CD4-positive, alpha-beta memory T cell (primary cell): ENCODE data around the gene EMC8. TPM values are rescaled to one million over a fixed set of nuclear protein-coding genes. Genes with fewer than 3 reads are reported as not detected.

Experiments
- CTCF ChIA-PET: fragments of 350-600 bp; sonication (Branson Sonifier 250); formaldehyde crosslinking; loops from one replicate; lab custom pipeline; 2021; ENCODE audit warnings: inconsistent platforms; ENCODE audit not compliant: partially characterized antibody; lab: Charles Lee
- POLR2A ChIA-PET: fragments of 350-600 bp; sonication (Branson Sonifier 250); formaldehyde crosslinking; loops from one replicate; lab custom pipeline; 2021; ENCODE audit not compliant: partially characterized antibody; lab: Charles Lee
- DNase-seq, 5 donors: peaks; one replicate each; pipeline versions ENCODE4 v3.0.0 to v3.0.0-alpha.2; 2020 to 2022; ENCODE audit warnings: mixed read lengths in 1 of 5
- H3K27ac ChIP-seq: one replicate; pipeline ENCODE4 v1.7.0; 2013; ENCODE audit warnings: low read depth, low read length
- H3K27me3 ChIP-seq: 2 replicates; pipeline ENCODE4 v1.7.0; 2013; ENCODE audit warnings: mild to moderate bottlenecking, low read length, moderate library complexity; ENCODE audit not compliant: insufficient read depth
- H3K36me3 ChIP-seq: 2 replicates; pipeline ENCODE4 v1.7.0; 2013; ENCODE audit warnings: mild to moderate bottlenecking, low read length, moderate library complexity; ENCODE audit not compliant: insufficient read depth
- H3K4me1 ChIP-seq: 2 replicates; pipeline ENCODE4 v1.7.0; 2013; ENCODE audit warnings: mild to moderate bottlenecking, low read length, moderate library complexity; ENCODE audit not compliant: insufficient read depth
- H3K4me3 ChIP-seq, 2 donors: one replicate each; pipeline ENCODE4 v1.7.0; 2013; ENCODE audit warnings: low read length in 2 of 2, mild to moderate bottlenecking in 1 of 2
- H3K9me3 ChIP-seq, 2 donors: one replicate each; pipeline ENCODE4 v1.7.0; 2013; ENCODE audit warnings: low read length in 2 of 2, control low read depth in 1 of 2; ENCODE audit not compliant: control insufficient read depth in 1 of 2
- H3K27ac Mint-ChIP-seq, 7 donors: one replicate each; pipeline ENCODE4 v1.8.0; 2020 to 2021; ENCODE audit warnings: mixed read lengths in 7 of 7, mild to moderate bottlenecking in 6 of 7, inconsistent platforms in 3 of 7, moderate library complexity in 3 of 7
- H3K27me3 Mint-ChIP-seq, 2 donors: one replicate each; pipeline ENCODE4 v1.8.0; 2020 to 2021; ENCODE audit warnings: mixed read lengths in 2 of 2
- H3K36me3 Mint-ChIP-seq, 2 donors: one replicate each; pipeline ENCODE4 v1.8.0; 2020 to 2021; ENCODE audit warnings: mixed read lengths in 2 of 2, inconsistent platforms in 1 of 2, mild to moderate bottlenecking in 1 of 2
- H3K4me1 Mint-ChIP-seq, 4 donors: one replicate each; pipeline ENCODE4 v1.8.0; 2020 to 2021; ENCODE audit warnings: mixed read lengths in 4 of 4, mild to moderate bottlenecking in 1 of 4
- H3K4me3 Mint-ChIP-seq, 8 donors: one replicate each; pipeline ENCODE4 v1.8.0; 2020 to 2021; ENCODE audit warnings: mixed read lengths in 8 of 8, mild to moderate bottlenecking in 7 of 8, moderate library complexity in 6 of 8, inconsistent platforms in 3 of 8
- H3K9me3 Mint-ChIP-seq, 8 donors: one replicate each; pipeline ENCODE4 v1.8.0; 2020 to 2021; ENCODE audit warnings: mixed read lengths in 8 of 8, mild to moderate bottlenecking in 5 of 8, inconsistent platforms in 3 of 8, moderate library complexity in 1 of 8
- intact Hi-C: fragments of 100-400 bp; cut with micrococcal nuclease; formaldehyde crosslinking; loops from one replicate; pipeline ENCODE4 v1.15.1; 2023
- polyA plus RNA-seq, 2 donors: library from polyadenylated mRNA; unstranded; fragments of 300-500 nt; fragmentation: Illumina TruSeq; gene quantifications; one replicate each; pipeline ENCODE4 v1.2.3, GENCODE V29; 2021
- total RNA-seq, 2 experiments: library from RNA; stranded (reverse); gene quantifications; one replicate each; pipeline ENCODE4 v1.2.3, GENCODE V29; 2021

Gene EMC8
- total and polyA plus RNA-seq, 4 experiments from 2014 or later: 22.1 to 22.8 (median 22.7) TPM

DNA sequence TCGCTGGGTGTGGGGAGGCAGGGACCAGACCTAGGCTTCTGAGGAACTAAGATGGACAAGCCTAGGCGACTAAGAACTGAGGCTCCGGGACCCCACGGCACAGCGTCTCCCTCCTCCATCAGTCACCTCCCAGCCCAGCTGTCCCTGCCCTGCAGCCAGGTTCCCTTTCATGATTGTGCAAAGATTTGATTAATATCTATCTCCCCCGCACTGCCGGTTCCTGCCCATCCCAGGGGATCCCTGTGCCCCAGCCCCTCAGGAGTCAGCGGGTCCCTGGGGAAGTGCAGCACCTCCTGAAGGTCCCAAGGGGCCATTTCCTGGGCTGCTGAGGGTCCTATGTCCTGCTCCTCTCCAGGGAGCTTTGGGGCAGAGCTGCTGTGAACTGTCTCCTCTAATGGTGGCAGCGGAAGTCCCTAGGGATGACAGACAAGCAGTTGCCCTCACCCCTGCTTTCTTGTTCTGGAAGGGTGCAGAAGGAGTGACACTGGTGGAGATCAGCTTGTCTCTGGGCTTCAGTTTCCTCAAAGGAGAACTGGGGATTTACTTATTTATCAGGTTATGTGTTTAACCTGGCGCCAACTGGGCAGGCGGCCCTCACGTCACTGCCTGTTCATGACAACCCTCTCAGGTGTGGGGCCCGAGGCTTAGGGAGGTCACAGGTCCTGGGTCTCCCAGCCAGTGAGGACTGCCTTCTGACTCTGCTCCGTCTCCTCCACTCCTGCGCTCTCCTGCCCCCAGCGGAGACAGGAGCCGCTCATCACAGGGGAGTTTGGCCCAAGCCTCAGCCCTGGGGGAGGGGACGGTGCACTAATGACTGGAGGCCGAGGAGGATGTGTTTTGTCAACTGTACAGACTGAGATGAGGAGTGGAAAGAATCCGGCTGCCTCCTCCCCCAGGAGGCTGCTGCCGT lies 46.6 kb downstream of the EMC8 start:
- Histone ChIP-seq H3K36me3 (no peaks in the 10 kb centered on the region), H3K9me3 (no peaks in the 10 kb centered on the region), H3K4me1 (no peaks in the 10 kb centered on the region), H3K27me3 (peaks cover 13% of the 10 kb centered on the region), H3K4me3 (no peak overlapping the region), H3K27ac (no peak overlapping the region)
- H3K4me3 Mint-ChIP-seq: peak overlapping the region in 2 of 8 donors; percentile 20 to 49
- POLR2A ChIA-PET: no interaction called here
- intact Hi-C loops: no loop called here
- CTCF ChIA-PET: no interaction called here
- no peaks in the 10 kb centered on the region for H3K9me3 Mint-ChIP-seq
- no peak for DNase-seq
- no peaks in the 10 kb centered on the region for H3K36me3 Mint-ChIP-seq
- H3K4me1 Mint-ChIP-seq: peaks cover 1 to 5% (median 3%) of the 10 kb centered on the region in 4 donors
- no peak overlapping the region for H3K27ac Mint-ChIP-seq
- peaks cover 19 to 23% of the 10 kb centered on the region in 2 donors for H3K27me3 Mint-ChIP-seq

DNA sequence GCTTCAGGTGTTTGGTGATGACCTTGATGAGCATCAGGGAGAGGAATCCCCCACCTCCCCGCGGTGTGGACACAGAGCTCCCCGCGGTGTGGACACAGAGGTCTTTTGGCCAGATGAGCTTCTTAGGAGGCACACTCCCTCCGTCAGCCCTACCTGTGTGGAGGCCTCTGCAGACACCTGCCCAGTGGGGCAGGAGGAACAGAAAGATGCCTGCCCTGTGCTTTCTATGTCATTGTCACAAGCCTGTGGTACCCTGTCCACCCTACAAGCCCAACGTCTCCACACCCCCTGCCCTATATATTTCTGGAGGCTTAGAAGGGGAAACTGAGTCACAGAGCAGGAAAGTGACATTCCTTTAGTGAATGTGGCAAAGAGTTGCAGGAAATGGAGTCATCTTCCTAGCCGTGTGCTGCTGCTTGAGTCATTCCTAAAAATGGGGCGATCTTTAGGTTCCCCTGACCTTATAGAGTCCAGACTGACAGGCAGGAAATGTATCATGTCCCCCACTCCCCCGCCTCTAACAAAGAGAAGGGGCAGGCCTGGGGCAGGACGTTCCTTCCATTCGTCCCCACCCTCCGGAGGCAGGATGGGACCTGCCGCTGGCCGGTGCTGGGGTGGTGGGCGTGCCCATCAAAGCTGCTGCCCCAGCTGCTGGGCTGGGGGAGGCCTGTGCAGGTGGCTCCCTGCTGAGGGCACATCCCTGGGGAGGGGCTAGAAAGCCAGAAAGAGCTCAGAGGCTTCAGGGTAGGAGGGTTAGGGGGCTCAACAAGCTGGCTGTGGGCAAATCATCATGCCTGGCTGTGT lies 47.4 kb downstream of the EMC8 start:
- Histone ChIP-seq H3K4me3 (no peak overlapping the region), H3K4me1 (no peaks in the 10 kb centered on the region), H3K9me3 (no peaks in the 10 kb centered on the region), H3K27ac (no peak overlapping the region), H3K27me3 (peaks cover 13% of the 10 kb centered on the region), H3K36me3 (no peaks in the 10 kb centered on the region)
- intact Hi-C loops: no loop called here
- H3K27ac Mint-ChIP-seq: no peak overlapping the region
- ChIA-PET CTCF (no interaction called here), POLR2A (no interaction called here)
- H3K9me3 Mint-ChIP-seq: no peaks in the 10 kb centered on the region
- DNase-seq: no peak
- H3K27me3 Mint-ChIP-seq: peaks cover 19 to 21% of the 10 kb centered on the region in 2 donors
- H3K4me3 Mint-ChIP-seq: peak overlapping the region in 6 of 8 donors; percentile 33 to 52 (median 42)
- no peaks in the 10 kb centered on the region for H3K36me3 Mint-ChIP-seq
- H3K4me1 Mint-ChIP-seq: peaks cover 1 to 5% (median 3%) of the 10 kb centered on the region in 4 donors

DNA sequence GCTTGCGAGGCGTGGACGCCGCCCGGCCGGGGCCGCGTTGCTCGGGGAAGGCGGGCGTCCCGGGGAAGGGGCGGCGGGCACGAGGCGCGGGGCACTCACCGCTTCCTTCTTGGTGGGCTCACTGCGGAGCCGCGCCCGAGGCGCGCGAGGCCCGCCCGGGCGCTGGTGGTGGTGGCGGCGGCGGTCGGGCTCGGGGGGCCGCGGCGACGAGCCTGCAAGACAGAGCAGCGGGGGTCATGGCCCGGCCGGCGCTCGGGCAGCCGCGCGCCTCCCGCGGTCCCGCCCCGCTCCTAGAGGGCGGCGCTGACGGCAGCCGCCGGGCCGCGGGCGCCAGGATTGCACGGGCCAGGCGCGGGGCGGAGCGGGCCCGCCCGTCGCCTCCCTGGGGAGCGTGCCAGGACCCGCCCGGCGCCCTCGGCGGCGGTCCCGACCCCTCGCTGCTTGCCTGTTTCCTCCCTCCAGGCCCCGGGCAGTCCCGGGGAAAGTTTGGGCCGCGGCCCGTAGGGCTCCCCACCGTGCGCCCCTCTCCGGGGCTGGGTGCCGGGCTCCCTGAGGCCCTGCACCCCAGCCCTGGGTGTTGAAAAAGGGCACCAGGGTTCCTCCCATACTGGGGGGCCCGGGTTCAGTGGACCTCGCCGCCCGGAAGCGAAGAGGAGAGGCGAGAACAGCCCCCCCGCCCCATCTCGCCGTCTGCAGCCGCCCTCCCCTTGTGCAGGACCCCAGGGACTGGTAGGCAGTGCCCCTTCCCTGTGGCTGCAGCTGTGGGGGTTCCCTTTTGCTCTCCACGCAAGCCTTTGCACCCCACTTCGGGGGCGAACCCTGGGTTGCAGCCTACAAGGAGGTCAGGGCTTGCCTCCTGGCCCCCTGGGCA lies 48.3 kb downstream of the EMC8 start, which contains the start of gene C16orf74:
C16orf74 (minus strand) TSS at position 270 of the 871 bp plus-strand sequence. CDS start 15,879 bp downstream, outside the sequence.
- Histone ChIP-seq H3K9me3 (no peaks in the 10 kb centered on the region), H3K27me3 (peaks cover 13% of the 10 kb centered on the region), H3K27ac (no peak within 1 kb of the TSS), H3K36me3 (no peaks in the 10 kb centered on the region), H3K4me3 (no peak within 1 kb of the TSS), H3K4me1 (no peaks in the 10 kb centered on the region)
- intact Hi-C loops: no loop called here
- peaks cover 19 to 21% of the 10 kb centered on the region in 2 donors for H3K27me3 Mint-ChIP-seq
- H3K9me3 Mint-ChIP-seq: no peaks in the 10 kb centered on the region
- ChIA-PET CTCF (no interaction called here), POLR2A (interaction anchor here (1.2 kb wide), 1 partner anchor 13 kb away, joined by 3 read pairs; no protein-coding TSS in a partner anchor)
- H3K4me1 Mint-ChIP-seq: peaks cover 1 to 5% (median 3%) of the 10 kb centered on the region in 4 donors
- no peak for DNase-seq
- H3K4me3 Mint-ChIP-seq: peak within 1 kb of the TSS; percentile 66 to 92 (median 80)
- no peaks in the 10 kb centered on the region for H3K36me3 Mint-ChIP-seq
- H3K27ac Mint-ChIP-seq: no peak within 1 kb of the TSS

DNA sequence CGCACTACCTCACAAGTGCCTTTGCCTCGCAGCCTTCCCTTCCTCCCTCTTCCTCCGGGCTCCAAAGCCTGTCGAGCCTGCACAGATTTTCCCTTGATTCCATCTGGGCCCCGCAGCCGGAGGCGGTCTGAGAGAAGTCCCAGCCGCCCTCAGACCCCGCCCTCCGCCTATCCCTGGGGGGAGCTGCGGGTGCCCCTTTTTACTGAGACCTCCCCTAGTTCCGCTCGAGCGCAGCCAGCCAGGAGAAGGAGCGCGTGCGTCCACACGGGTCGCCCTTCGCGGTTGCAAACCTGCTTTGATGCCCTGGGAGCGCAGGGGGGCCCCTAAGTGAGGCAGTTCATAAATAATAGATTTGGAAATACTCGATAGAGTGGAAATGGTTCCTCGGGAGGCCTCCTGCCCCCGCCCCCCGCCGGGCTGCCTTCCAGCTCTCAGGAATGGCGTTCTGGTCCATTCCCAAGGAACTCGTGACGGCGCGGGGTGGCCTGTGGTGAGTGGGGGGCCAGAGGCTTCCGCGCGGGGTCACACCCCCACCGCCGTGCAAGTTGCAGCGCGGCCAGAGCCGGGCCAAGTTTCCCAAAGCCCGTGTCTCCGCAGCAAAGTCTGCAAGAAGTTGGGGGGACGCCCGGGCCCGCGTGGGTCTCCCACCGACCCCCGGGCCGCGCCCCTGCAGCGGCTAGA lies 49.1 kb downstream of the EMC8 start:
- ChIA-PET CTCF (no interaction called here), POLR2A (interaction anchor here (1.2 kb wide), 1 partner anchor 12 kb away, joined by 3 read pairs; no protein-coding TSS in a partner anchor)
- no peaks in the 10 kb centered on the region for H3K36me3 Mint-ChIP-seq
- H3K4me3 ChIP-seq: no peak overlapping the region
- peaks cover 19 to 21% of the 10 kb centered on the region in 2 donors for H3K27me3 Mint-ChIP-seq
- no peak overlapping the region for H3K27ac ChIP-seq
- peaks cover 1 to 5% (median 3%) of the 10 kb centered on the region in 4 donors for H3K4me1 Mint-ChIP-seq
- peaks cover 13% of the 10 kb centered on the region for H3K27me3 ChIP-seq
- no peaks in the 10 kb centered on the region for H3K4me1 ChIP-seq
- no peak overlapping the region for H3K27ac Mint-ChIP-seq
- H3K4me3 Mint-ChIP-seq: peak overlapping the region; percentile 66 to 92 (median 80)
- no peak for DNase-seq
- H3K36me3 ChIP-seq: no peaks in the 10 kb centered on the region
- H3K9me3 Mint-ChIP-seq: no peaks in the 10 kb centered on the region
- no peaks in the 10 kb centered on the region for H3K9me3 ChIP-seq
- intact Hi-C loops: no loop called here

- H3K4me1 Mint-ChIP-seq: peaks cover 1 to 5% (median 3%) of the 10 kb centered on the region in 4 donors
- H3K27me3 Mint-ChIP-seq: peaks cover 19 to 21% of the 10 kb centered on the region in 2 donors
- no peaks in the 10 kb centered on the region for H3K36me3 Mint-ChIP-seq
- H3K9me3 Mint-ChIP-seq: no peaks in the 10 kb centered on the region
- intact Hi-C loops: no loop called here
- ChIA-PET CTCF (interaction anchor here (1.2 kb wide), 1 partner anchor 10 kb away, joined by 3 read pairs; no protein-coding TSS in a partner anchor), POLR2A (interaction anchor here (1.2 kb wide), 1 partner anchor 12 kb away, joined by 3 read pairs; no protein-coding TSS in a partner anchor)
- H3K27ac Mint-ChIP-seq: no peak overlapping the region
- Histone ChIP-seq H3K27ac (no peak overlapping the region), H3K4me3 (no peak overlapping the region), H3K27me3 (peaks cover 13% of the 10 kb centered on the region), H3K9me3 (no peaks in the 10 kb centered on the region), H3K36me3 (no peaks in the 10 kb centered on the region), H3K4me1 (no peaks in the 10 kb centered on the region)
- H3K4me3 Mint-ChIP-seq: peak overlapping the region; percentile 66 to 92 (median 80)
- DNase-seq: no peak
These were observed 49.6 kb downstream of the EMC8 start for GRCh38 chr16:85749771-85750145.

GRCh38 chr16:85746460-85747215 lies 52.7 kb downstream of the EMC8 start:
- H3K4me3 Mint-ChIP-seq: no peak overlapping the region
- H3K27me3 Mint-ChIP-seq: peaks cover 6 to 14% of the 10 kb centered on the region in 2 donors
- Histone ChIP-seq H3K4me3 (no peak overlapping the region), H3K27me3 (peaks cover 3% of the 10 kb centered on the region), H3K9me3 (no peaks in the 10 kb centered on the region), H3K36me3 (no peaks in the 10 kb centered on the region), H3K27ac (no peak overlapping the region), H3K4me1 (no peaks in the 10 kb centered on the region)
- intact Hi-C loops: no loop called here
- CTCF ChIA-PET: interaction anchor here (1.6 kb wide), 1 partner anchor 13 kb away, joined by 3 read pairs; no protein-coding TSS in a partner anchor
- H3K9me3 Mint-ChIP-seq: no peaks in the 10 kb centered on the region
- H3K27ac Mint-ChIP-seq: no peak overlapping the region
- peaks cover 1 to 5% (median 4%) of the 10 kb centered on the region in 4 donors for H3K4me1 Mint-ChIP-seq
- no peak for DNase-seq
- POLR2A ChIA-PET: no interaction called here
- no peaks in the 10 kb centered on the region for H3K36me3 Mint-ChIP-seq
